NCI-H187 treated with DMSO at 0.1 percent for 48 hours (cell line): ENCODE results near the gene ALG2.

Source experiments
- DNase-seq: peaks from one replicate; lab custom pipeline; 2025; lab: John Stamatoyannopoulos, UW

ALG2 gene

GRCh38 chr9:99172124-99173091 lies 49.3 kb downstream of the ALG2 start:
- DNase-seq, result no peak

- no peak for DNase-seq
Observed at GRCh38 chr9:99171225-99172123, 50.3 kb downstream of the ALG2 start.

DNA sequence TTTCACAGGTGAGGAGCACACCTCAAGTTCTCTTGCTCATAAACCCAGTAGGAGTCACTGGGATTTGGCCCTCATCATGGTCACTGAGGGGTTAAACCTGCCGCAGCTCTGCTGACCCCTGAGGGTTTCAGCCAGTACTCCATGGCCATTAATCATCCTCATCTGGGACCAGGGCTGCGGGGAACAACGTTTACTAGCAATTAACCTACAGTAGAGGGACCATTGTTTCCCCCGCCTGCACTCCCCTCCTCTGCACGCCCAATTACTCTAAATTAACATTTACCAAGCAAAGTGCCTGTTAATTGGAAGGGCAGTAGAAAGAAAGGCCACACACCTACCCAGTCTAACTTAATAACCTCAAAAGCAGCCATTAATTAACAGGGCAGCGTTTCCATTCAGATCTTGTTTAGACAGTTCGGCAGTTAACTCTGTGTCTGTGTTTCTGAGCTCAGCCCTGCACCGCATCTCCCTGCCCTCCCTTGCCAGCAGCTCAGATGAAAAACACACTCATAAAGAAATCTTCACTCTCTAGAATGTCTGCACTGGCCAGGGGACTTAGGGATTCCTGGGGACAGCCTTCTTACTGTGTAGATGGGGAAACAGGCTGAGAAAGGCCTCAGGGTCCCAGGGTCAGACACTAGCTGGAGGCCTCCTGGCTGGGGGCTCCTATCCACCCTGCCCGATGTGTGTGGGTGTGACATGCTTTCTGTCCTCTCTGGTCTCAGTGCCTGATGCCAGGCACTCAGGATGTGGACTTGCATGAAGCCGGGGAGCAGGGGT lies 51.6 kb downstream of the ALG2 start:
- DNase-seq, result no peak

- no peak for DNase-seq
Observed at GRCh38 chr9:99169086-99169485, 52.7 kb downstream of the ALG2 start.

- DNase-seq, result no peak
Observed at GRCh38 chr9:99167694-99168093, 54.0 kb downstream of the ALG2 start.

GRCh38 chr9:99167119-99167518 lies 54.6 kb downstream of the ALG2 start:
- no peak for DNase-seq
